SHP77 treated with DMSO at 0.1 percent for 48 hours (cell line): ENCODE measurements around the gene PRKD2.
"Not testable (repeated sequence)": the region's sequence is repeated elsewhere in the genome, so short reads cannot be mapped to it uniquely, and the experiment has no call there.

Experiments
- DNase-seq: peaks from one replicate; lab custom pipeline; 2025; lab: John Stamatoyannopoulos, UW

PRKD2 gene

GRCh38 chr19:46631481-46631880, 85.4 kb downstream of the PRKD2 start:
- no peak for DNase-seq

GRCh38 chr19:46630586-46631205, 86.2 kb downstream of the PRKD2 start:
- no peak for DNase-seq

- DNase-seq, result no peak
These were observed 87.3 kb downstream of the PRKD2 start for GRCh38 chr19:46629546-46630025.

GRCh38 chr19:46628970-46629369, 87.9 kb downstream of the PRKD2 start:
- DNase-seq, result not testable (repeated sequence)

GRCh38 chr19:46626446-46626845, 90.5 kb downstream of the PRKD2 start:
- no peak for DNase-seq

GRCh38 chr19:46625731-46626130, 91.2 kb downstream of the PRKD2 start:
- no peak for DNase-seq

GRCh38 chr19:46624958-46625661, 91.8 kb downstream of the PRKD2 start, which contains the start of gene PTGIR:
Gene PTGIR, minus strand, starts transcription at chr19:46625089. Its CDS starts 864 bp downstream, at chr19:46624225.
- no peak for DNase-seq
